Measurements from ENCODE around the gene MXRA8. TPM values are rescaled to one million over a fixed set of nuclear protein-coding genes. Genes with fewer than 3 reads are reported as not detected.

The MXRA8 gene
- total RNA-seq, 1 donor from 2014 or later: 136 TPM

- intact Hi-C loops (cut with DNase I): no loop called here
- no peaks in the 10 kb centered on the region for H3K9me3 ChIP-seq
Measured at GRCh38 chr1:1395166-1395565, 36.8 kb upstream of the MXRA8 start.

GRCh38 chr1:1394116-1394515 is 35.8 kb upstream of the MXRA8 start:
- H3K4me1 ChIP-seq: peaks cover 19% of the 10 kb centered on the region
- H3K4me3 ChIP-seq: no peak overlapping the region
- no peaks in the 10 kb centered on the region for H3K27me3 ChIP-seq
- intact Hi-C loops (cut with DNase I): no loop called here
- DNase-seq (ENCODE audit: extremely low spot score in 2 of 2): no peak
- TF ChIP-seq POLR2AphosphoS5 (IDR thresholded peaks at IDR 0.05; ENCODE audit: insufficient read depth in 1 of 2, low read depth in 1 of 2) (no peak), POLR2A (IDR thresholded peaks at IDR 0.05) (no peak), CTCF (IDR thresholded peaks at IDR 0.05) (no peak)
- H3K9me3 ChIP-seq: no peaks in the 10 kb centered on the region
- H3K27ac ChIP-seq: no peak overlapping the region
- peaks cover 4 to 83% of the 10 kb centered on the region in 2 donors for H3K36me3 ChIP-seq

More at GRCh38 chr1:1395166-1395565, 36.8 kb upstream of the MXRA8 start:
- peaks cover 4 to 73% of the 10 kb centered on the region in 2 donors for H3K36me3 ChIP-seq
- no peaks in the 10 kb centered on the region for H3K27me3 ChIP-seq
- no peak overlapping the region for H3K27ac ChIP-seq
- no peak for TF ChIP-seq CTCF (IDR thresholded peaks at IDR 0.05)
- TF ChIP-seq POLR2AphosphoS5 (IDR thresholded peaks at IDR 0.05; ENCODE audit: insufficient read depth in 1 of 2, low read depth in 1 of 2): no peak
- TF ChIP-seq POLR2A (IDR thresholded peaks at IDR 0.05): no peak
- no peak overlapping the region for H3K4me3 ChIP-seq
- DNase-seq (ENCODE audit: extremely low spot score in 2 of 2): no peak
- H3K4me1 ChIP-seq: peaks cover 25% of the 10 kb centered on the region

- H3K27me3 ChIP-seq: no peaks in the 10 kb centered on the region
- H3K4me3 ChIP-seq: no peak overlapping the region
- TF ChIP-seq POLR2A (IDR thresholded peaks at IDR 0.05) (no peak), CTCF (IDR thresholded peaks at IDR 0.05) (no peak), POLR2AphosphoS5 (IDR thresholded peaks at IDR 0.05; ENCODE audit: insufficient read depth in 1 of 2, low read depth in 1 of 2) (no peak)
- H3K36me3 ChIP-seq: peaks cover 4 to 90% of the 10 kb centered on the region in 2 donors
- peaks cover 17% of the 10 kb centered on the region for H3K4me1 ChIP-seq
- no peak overlapping the region for H3K27ac ChIP-seq
- intact Hi-C loops (cut with DNase I): no loop called here
- H3K9me3 ChIP-seq: no peaks in the 10 kb centered on the region
- DNase-seq (ENCODE audit: extremely low spot score in 2 of 2): no peak
Measured at GRCh38 chr1:1393428-1393827, 35.1 kb upstream of the MXRA8 start.

GRCh38 chr1:1393014-1393413 is 34.7 kb upstream of the MXRA8 start:
- intact Hi-C loops (cut with DNase I): no loop called here
- H3K9me3 ChIP-seq: no peaks in the 10 kb centered on the region
- H3K4me3 ChIP-seq: no peak overlapping the region
- H3K36me3 ChIP-seq: peaks cover 4 to 94% of the 10 kb centered on the region in 2 donors
- peaks cover 13% of the 10 kb centered on the region for H3K4me1 ChIP-seq
- no peak overlapping the region for H3K27ac ChIP-seq
- TF ChIP-seq POLR2A (IDR thresholded peaks at IDR 0.05) (no peak), POLR2AphosphoS5 (IDR thresholded peaks at IDR 0.05; ENCODE audit: insufficient read depth in 1 of 2, low read depth in 1 of 2) (no peak), CTCF (IDR thresholded peaks at IDR 0.05) (no peak)
- DNase-seq (ENCODE audit: extremely low spot score in 2 of 2): no peak
- H3K27me3 ChIP-seq: no peaks in the 10 kb centered on the region

- H3K27ac ChIP-seq: no peak overlapping the region
- TF ChIP-seq POLR2AphosphoS5 (IDR thresholded peaks at IDR 0.05; ENCODE audit: insufficient read depth in 1 of 2, low read depth in 1 of 2) (no peak), CTCF (IDR thresholded peaks at IDR 0.05) (no peak), POLR2A (IDR thresholded peaks at IDR 0.05) (no peak)
- H3K9me3 ChIP-seq: no peaks in the 10 kb centered on the region
- no peaks in the 10 kb centered on the region for H3K27me3 ChIP-seq
- H3K4me3 ChIP-seq: no peak overlapping the region
- no peak for DNase-seq (ENCODE audit: extremely low spot score in 2 of 2)
- H3K36me3 ChIP-seq: peaks cover 4 to 100% of the 10 kb centered on the region in 2 donors
- H3K4me1 ChIP-seq: no peaks in the 10 kb centered on the region
- intact Hi-C loops (cut with DNase I): no loop called here
Measured at GRCh38 chr1:1391225-1391624, 32.9 kb upstream of the MXRA8 start.

Data from vagina (tissue), 2 donors.